WTC11 (cell line): ENCODE results near the gene PRRC2B.

Source experiments
- ATF3 ChIP-seq: sonication (generic); formaldehyde crosslinking; conservative IDR thresholded peaks from 2 replicates; pipeline ENCODE4 v1.8.1; 2022; ENCODE audit warnings: mild to moderate bottlenecking, missing genetic modification reagents
- ETV6 ChIP-seq: sonication (generic); formaldehyde crosslinking; IDR thresholded peaks from 2 replicates; pipeline ENCODE4 v1.8.1; 2022; ENCODE audit warnings: mild to moderate bottlenecking, missing genetic modification reagents
- SMAD3 ChIP-seq: sonication (generic); formaldehyde crosslinking; IDR thresholded peaks from 2 replicates; pipeline ENCODE4 v1.8.0; 2022; ENCODE audit warnings: missing genetic modification reagents, mild to moderate bottlenecking, borderline replicate concordance
- USF2 ChIP-seq: sonication (generic); formaldehyde crosslinking; IDR thresholded peaks from 2 replicates; pipeline ENCODE4 v1.8.1; 2023; ENCODE audit warnings: mild to moderate bottlenecking, missing genetic modification reagents, moderate library complexity
- TF ChIP-seq, protein P1 (sequence below): fragments of 200-600 bp; IDR thresholded peaks from 2 replicates; pipeline ENCODE4 v1.8.0; 2022; ENCODE audit warnings: antibody characterized with exemption
- TF ChIP-seq, protein P2 (sequence below): sonication (generic); formaldehyde crosslinking; IDR thresholded peaks from 2 replicates; pipeline ENCODE4 v1.8.0; 2023; ENCODE audit warnings: mild to moderate bottlenecking, missing genetic modification reagents

- TF ChIP-seq, protein P1, sequence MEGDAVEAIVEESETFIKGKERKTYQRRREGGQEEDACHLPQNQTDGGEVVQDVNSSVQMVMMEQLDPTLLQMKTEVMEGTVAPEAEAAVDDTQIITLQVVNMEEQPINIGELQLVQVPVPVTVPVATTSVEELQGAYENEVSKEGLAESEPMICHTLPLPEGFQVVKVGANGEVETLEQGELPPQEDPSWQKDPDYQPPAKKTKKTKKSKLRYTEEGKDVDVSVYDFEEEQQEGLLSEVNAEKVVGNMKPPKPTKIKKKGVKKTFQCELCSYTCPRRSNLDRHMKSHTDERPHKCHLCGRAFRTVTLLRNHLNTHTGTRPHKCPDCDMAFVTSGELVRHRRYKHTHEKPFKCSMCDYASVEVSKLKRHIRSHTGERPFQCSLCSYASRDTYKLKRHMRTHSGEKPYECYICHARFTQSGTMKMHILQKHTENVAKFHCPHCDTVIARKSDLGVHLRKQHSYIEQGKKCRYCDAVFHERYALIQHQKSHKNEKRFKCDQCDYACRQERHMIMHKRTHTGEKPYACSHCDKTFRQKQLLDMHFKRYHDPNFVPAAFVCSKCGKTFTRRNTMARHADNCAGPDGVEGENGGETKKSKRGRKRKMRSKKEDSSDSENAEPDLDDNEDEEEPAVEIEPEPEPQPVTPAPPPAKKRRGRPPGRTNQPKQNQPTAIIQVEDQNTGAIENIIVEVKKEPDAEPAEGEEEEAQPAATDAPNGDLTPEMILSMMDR = no peak
- no peak for TF ChIP-seq ATF3 (CRISPR knock-in tag)
- no peak for TF ChIP-seq USF2
- no peak for TF ChIP-seq SMAD3 (CRISPR knock-in tag)
- no peak for TF ChIP-seq ETV6 (CRISPR knock-in tag)
- TF ChIP-seq, protein P2, sequence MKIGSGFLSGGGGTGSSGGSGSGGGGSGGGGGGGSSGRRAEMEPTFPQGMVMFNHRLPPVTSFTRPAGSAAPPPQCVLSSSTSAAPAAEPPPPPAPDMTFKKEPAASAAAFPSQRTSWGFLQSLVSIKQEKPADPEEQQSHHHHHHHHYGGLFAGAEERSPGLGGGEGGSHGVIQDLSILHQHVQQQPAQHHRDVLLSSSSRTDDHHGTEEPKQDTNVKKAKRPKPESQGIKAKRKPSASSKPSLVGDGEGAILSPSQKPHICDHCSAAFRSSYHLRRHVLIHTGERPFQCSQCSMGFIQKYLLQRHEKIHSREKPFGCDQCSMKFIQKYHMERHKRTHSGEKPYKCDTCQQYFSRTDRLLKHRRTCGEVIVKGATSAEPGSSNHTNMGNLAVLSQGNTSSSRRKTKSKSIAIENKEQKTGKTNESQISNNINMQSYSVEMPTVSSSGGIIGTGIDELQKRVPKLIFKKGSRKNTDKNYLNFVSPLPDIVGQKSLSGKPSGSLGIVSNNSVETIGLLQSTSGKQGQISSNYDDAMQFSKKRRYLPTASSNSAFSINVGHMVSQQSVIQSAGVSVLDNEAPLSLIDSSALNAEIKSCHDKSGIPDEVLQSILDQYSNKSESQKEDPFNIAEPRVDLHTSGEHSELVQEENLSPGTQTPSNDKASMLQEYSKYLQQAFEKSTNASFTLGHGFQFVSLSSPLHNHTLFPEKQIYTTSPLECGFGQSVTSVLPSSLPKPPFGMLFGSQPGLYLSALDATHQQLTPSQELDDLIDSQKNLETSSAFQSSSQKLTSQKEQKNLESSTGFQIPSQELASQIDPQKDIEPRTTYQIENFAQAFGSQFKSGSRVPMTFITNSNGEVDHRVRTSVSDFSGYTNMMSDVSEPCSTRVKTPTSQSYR (CRISPR knock-in tag) = no peak
These were observed 129.9 kb downstream of the PRRC2B start for GRCh38 chr9:131523451-131524435.
